HG02885 (cell line): ENCODE results near the gene VPS35L.
"Not testable (repeated sequence)": the region's sequence is repeated elsewhere in the genome, so short reads cannot be mapped to it uniquely, and the experiment has no call there.

Source experiments
- ATAC-seq: cut with Tn5 transposase; IDR thresholded peaks from one replicate; pipeline ENCODE4 v1.9.1; 2021; ENCODE audit warnings: mild to moderate bottlenecking; ENCODE audit not compliant: unreplicated experiment, poor library complexity

Gene VPS35L

DNA sequence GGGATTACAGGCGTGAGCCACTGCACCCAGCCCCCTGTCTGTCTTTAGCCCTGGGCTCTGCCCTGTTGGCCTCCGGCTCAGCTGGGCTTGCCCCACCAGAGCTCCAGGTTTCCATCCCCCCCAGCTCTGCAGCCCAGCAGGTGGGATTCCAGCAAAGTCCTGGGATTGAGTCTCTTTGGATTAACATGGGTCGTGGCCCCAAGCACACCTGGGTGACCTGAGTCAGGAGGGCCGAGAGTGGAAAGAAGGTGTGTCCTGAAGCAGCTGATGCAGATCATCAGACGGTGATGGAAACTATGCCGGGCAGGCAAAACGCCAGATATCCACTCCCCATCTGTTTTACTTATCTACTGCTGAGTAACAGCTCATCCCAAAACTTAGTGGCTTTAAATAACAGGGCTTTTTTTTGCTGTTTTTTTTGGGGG lies 90.1 kb downstream of the VPS35L start:
- no peak for ATAC-seq

- no peak for ATAC-seq
Observed at GRCh38 chr16:19649980-19650379, 94.5 kb downstream of the VPS35L start.

- no peak for ATAC-seq
Observed at GRCh38 chr16:19654147-19654546, 98.6 kb downstream of the VPS35L start.

GRCh38 chr16:19655242-19655777 lies 99.8 kb downstream of the VPS35L start:
- no peak for ATAC-seq

GRCh38 chr16:19657831-19658230 lies 102.3 kb downstream of the VPS35L start:
- no peak for ATAC-seq

DNA sequence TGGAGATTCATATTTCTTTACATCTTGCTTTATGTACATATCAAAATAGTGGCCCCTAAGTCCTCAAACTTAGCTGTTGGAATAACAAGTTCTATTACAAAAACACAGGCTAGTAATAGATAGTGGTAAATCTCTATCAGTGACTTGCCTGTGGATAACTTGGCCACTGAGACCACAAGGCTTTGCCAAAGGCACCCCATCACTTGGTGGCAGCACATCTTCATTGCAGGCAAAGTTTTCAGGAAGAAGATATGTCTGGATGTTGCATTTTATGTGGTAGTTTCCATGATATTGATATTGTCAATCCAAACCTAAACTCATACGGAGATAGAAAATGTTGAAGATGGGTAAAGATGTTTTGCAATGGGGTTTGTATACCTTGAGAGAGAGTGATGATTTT lies 104.1 kb downstream of the VPS35L start:
- no peak for ATAC-seq

- ATAC-seq, result no peak
Observed at GRCh38 chr16:19660432-19660831, 104.9 kb downstream of the VPS35L start.

DNA sequence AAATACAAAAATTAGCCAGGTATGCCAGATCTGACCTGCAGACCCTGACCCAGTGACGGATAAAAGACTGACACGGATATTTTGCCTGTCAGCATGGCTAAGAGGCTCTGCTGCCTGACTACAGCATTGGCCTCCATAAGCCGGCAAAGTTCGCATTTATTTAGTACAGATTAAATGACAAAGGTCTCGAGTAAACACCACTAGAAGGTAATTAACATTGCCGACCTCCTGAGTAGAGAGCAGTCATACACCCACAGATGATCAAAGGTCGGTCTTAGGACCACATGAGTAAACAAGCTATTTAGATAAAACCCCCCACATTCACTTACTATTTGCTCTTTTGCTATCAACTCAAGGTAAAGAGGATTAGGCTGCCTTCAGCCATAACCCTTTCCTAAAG lies 106.8 kb downstream of the VPS35L start:
- ATAC-seq, result no peak

- no peak for ATAC-seq
Observed at GRCh38 chr16:19664166-19664565, 108.7 kb downstream of the VPS35L start.

GRCh38 chr16:19665313-19665712 lies 109.8 kb downstream of the VPS35L start:
- ATAC-seq, result not testable (repeated sequence)

GRCh38 chr16:19666477-19666876 lies 111.0 kb downstream of the VPS35L start:
- ATAC-seq, result no peak

GRCh38 chr16:19672378-19672777 lies 116.9 kb downstream of the VPS35L start:
- ATAC-seq, result no peak

DNA sequence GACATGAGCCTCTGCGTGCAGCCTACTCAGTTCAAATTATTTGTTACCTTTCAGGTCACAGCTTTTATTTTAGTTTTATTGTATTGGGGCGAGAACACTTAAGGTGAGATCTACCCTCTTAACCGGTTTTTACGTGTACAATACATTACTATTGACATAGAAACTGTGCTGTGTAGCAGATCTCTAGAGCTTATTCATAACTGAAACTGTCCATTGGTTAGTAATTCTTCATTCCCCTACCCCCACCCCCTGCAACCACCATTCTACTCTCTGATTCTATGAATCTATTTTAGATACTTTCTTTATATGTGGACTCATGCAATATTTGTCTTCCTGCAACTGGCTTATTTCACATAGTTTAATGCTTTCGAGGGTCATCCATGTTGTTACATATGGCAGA lies 119.0 kb downstream of the VPS35L start:
- no peak for ATAC-seq

DNA sequence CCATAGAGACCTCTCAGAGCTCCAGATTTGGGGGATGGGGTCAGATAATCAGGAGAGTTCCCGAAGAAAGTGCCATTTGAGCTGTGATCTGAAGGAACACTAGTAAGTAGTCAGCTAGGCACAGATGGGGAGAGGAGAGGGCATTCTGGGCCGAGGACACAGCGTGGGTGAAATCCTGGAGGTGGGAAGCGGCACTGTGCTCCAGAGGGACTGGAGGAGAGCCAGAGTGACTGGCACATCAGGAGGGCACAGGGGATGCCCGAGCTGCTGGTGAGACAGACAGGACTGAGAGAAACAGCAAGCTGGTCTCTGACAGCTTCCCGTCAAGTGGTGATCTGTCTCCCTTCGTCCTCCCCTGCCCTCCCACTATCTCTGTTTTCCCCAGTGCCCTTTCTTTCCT lies 121.9 kb downstream of the VPS35L start:
- no peak for ATAC-seq

DNA sequence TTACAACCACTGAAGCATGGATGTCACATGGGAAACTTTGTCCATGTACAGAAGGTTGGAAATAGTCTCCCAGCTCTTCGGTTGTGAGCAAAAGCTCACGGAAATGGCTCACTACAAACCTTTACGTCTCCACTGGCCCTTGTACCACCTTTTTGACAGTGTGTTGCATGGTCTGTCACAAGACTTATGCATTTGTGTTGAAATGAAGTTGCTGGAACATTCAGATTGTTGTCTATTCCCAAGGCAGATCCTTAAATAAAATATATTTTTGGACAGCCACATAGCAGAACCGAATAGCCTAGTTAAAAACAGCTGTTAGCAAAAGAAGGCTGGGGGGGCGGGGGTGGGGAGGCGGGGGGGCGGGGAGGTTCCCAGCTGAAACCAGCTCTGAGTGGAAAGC lies 123.3 kb downstream of the VPS35L start:
- no peak for ATAC-seq

GRCh38 chr16:19679281-19679680 lies 123.8 kb downstream of the VPS35L start:
- ATAC-seq, result not testable (repeated sequence)

DNA sequence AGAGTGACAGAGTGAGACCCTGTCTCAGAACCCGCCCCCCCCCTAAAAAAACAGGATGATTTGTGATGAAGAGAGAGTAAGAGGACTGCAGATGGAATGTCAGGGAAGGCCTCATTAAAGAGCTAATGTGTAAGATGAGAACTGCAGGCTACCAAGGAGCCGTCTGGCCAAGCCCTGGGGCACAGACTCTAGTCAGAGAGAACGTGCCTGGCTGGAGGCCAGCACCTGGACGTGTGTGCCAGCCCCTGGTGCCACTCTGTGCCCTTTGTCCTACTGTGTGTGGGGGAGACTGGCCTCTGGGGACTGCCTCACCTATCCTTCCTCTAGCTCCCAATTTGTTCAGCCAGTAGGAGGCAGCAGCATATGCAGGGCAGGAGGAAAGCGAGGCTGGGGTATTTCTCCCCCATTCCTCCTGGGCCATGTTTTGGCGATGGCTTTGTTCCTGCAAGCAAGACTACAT lies 125.4 kb downstream of the VPS35L start:
- ATAC-seq, result no peak

- no peak for ATAC-seq
Observed at GRCh38 chr16:19681637-19682036, 126.1 kb downstream of the VPS35L start.

- no peak for ATAC-seq
Observed at GRCh38 chr16:19683453-19684236, 128.1 kb downstream of the VPS35L start.

GRCh38 chr16:19685176-19685575 lies 129.7 kb downstream of the VPS35L start:
- ATAC-seq, result no peak

GRCh38 chr16:19687279-19687678 lies 131.8 kb downstream of the VPS35L start:
- no peak for ATAC-seq

GRCh38 chr16:19688396-19689024 lies 133.0 kb downstream of the VPS35L start:
- no peak for ATAC-seq
